NCI-H1105 (cell line): Measurements from ENCODE around the gene RASAL1.

Experiments used
- DNase-seq: peaks from one replicate; lab custom pipeline; 2025; lab: John Stamatoyannopoulos, UW

The RASAL1 gene

DNA sequence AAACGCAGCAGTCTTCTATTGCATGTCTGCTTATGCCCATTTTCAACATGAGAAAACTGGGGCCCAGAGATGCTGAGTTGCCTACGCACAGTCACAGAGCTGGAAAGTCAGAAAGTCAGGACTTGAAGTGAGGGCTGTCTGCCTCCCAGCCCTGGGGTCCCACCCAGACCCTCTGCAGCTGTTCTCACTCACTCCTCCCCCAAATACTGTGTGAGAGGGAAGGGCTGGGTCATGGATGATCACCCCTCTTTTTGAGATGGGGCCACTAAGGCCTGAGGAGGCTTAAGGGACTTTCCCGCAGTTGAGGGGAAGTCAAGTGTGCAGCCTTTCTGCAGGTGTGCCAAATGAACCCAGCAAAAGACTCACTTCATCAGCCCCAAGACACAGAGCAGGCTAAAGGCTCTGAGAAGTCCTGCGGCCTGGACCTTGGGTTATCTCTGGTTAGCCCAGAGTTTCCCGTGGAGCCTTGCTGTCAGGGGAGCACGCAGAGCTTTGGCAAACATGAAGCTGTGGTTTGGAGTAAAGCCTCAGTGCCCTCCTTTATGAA lies 60.4 kb downstream of the RASAL1 start:
- no peak for DNase-seq

DNA sequence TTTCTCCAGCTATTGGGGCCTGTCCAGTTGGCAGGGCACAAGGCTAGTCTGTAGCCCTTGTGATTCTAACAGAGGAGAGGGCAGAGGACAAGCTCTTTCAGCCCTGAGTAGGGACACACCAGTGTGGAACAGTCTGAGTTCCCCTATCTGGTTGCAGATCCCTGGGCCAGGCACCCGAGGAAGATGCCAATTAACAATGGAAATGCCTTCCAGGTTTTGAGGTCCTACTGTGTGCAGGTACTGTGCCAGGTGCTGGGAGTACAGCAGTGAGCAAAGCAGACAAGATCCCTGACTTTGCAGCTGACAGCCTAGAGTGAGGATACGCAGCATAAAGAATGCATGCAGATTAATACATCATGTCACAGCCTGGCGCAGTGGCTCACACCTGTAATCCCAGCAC lies 62.0 kb downstream of the RASAL1 start:
- no peak for DNase-seq

DNA sequence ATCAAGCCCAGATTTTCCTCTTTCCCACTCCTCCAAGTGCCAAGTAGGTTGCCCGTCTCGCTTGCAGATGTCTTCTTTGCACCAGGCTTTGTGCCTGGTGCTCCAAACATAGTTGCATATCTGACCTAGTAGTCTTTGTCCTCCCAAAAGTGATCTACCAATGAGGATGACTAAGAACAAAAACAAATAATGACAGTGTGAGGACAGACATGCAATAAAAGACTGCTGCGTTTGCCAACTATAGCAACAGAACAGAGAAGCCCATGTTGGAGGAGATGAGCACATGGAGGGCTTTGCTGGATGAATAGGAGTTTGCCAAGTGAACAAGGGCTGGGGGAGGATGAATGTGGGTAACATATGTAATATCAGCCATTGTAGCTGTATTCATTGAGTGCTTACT lies 63.4 kb downstream of the RASAL1 start:
- DNase-seq: no peak

DNA sequence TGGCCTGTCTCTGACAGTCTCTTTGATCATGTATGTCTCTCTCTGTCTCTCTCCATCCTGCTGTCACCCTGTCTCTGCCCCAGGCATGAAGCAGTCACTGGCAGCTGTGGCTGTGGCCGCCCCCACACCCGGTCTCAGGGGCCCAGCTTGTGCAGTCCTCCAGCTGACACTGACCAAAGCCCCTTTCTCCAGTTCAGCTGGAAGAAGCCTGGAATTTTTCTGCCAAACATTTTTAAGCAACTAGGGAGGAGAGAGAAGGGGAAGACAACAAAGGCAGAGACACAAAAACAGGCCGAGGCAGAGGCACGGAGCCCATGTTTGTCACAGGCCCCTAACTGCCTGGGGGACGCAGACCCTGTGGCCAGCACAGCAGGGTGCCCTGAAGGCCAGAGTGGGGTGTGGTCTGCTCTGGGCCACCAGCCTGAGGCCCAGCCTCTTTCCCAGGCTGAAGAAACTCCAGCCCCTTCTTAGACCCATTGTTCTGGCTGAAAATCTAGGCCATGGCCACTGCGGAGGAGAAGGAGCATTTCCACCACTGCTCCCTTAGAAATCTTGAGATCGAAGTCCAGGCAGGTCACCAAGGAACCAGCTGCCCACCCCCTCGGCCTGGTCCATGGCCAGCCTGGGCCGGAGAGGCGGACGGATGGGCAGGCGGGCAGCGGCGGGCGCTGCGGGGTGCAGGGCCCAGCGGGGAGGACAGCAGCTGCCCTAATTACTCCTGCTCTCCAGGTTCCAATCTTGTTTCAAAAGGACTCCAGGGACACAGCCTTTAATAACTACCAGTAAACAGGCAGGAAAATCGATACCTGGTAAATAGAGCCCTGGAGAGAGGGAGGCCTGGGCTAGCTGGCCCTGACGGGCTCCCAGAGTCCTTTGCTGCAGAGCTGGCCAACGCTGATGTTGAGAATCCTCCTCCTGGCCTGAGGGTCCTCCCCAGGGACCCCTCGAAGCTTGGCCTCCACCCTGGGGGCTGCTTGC lies 64.1 kb downstream of the RASAL1 start:
- no peak for DNase-seq

DNA sequence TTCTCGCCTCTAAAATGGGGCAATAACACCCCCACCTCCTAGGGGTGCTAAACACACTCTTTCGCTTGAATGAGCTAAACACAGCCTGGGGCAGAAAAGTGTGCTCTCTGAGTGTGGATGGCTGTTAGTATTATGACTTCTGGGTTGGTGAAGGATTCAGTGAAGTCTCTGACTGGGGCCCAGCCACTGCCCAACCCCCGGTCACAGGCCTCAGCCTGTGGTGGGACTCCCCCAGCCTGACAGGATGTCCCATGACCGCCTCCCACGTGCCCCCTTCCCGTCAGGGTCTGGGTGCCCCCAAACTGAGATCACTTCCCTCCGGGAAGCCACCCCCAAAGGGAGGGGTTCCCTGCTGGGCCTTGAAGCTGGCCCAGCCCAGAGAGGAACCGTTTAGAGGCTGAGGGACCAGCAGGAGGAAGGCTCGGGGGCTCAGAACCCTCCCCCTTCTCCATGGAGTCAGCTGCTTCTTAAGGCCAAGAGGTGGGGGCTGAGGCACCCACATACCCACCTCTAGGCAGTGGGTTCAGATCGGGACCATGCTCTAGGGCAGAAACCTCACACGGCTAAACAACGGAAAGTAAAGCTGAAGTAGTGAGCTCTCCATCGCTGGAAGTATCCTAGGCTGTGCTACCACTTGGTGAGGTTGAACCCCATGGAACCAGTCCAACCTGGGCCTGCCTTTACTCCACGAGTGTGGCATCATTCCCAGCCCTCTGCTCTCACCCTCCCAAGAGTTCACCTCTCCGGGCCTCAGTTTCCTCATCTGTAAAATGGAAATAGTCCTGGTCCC lies 65.2 kb downstream of the RASAL1 start:
- DNase-seq: no peak

DNA sequence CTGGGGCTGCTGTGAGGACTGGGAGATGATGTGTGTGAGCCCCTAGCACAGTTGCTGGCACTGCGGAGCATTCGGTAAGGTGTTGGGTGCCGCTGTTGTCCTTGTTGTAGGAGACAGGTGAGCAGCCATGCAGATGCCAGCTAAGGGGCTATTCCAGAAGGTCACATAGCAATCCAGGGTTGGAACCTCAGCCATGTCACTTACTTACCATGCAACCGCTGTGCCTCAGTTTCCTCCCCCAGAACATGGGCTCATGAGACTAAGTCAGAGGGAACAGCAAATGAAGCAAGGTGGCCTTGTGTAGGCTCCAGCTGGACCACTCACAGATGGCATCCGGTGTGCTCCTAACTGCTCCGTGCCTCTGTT lies 65.8 kb downstream of the RASAL1 start:
- DNase-seq: no peak

DNA sequence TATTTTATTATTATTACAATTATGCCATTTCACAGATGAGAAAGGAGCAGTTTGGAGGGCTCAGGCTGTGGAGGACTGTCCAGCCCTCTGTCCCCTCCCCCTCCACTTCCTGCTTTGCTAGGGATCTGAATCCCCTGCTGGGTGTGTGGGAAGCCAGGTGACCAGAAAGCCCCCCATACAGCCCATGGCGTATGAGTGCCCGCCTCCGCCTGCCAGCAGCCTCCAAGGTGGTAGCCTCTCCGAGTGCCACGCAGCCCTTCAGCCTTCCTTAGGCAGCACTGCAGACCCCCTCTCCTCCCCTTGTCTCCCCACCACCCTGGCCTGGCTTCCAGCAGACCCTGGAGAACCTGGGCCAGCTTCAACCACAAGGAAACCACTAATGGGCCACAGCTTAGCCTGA lies 66.4 kb downstream of the RASAL1 start:
- DNase-seq: no peak

DNA sequence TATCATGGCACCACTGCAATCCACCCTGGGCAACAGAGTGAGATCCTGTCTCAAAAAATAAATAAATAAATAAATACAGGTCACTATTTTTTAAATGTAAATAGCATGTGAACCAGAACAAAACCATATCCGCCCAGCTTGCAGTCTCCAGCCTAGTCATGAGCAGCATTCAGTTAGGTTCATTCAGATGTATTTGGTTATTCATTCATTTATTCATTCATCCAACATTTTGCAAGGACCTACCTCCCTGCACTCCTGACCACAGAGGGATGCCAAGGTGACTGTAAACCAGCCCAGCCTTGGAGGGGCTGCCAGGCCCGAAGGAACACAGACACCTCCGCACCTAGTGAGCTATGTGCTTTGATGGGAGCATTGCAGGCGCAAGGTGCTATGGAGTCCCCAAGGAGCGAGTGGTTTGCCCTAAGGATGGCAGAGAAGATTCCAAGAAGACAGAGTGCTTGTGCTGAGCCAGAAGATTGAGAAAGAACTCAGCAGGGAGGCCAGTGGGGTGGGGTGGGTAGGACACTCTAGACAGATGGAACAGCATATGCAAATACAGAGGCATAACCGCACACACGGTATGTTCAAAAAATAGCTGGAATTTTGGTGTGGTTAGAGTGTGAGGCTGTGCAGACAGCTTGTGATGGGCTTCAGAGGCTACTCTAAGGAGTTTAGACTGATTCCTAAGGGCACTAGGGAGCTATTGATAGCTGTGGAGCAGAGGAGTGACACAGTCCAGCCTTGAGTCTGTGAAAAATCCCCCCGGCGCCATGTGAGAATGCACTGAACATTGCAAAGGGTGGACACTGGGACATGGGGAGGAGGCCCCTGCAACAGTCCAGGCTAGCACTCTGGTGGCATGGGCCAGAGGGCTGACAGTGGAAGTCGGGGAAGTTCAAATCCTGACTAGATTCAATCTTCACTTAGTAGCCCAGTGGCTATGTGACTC lies 67.3 kb downstream of the RASAL1 start:
- no peak for DNase-seq

DNA sequence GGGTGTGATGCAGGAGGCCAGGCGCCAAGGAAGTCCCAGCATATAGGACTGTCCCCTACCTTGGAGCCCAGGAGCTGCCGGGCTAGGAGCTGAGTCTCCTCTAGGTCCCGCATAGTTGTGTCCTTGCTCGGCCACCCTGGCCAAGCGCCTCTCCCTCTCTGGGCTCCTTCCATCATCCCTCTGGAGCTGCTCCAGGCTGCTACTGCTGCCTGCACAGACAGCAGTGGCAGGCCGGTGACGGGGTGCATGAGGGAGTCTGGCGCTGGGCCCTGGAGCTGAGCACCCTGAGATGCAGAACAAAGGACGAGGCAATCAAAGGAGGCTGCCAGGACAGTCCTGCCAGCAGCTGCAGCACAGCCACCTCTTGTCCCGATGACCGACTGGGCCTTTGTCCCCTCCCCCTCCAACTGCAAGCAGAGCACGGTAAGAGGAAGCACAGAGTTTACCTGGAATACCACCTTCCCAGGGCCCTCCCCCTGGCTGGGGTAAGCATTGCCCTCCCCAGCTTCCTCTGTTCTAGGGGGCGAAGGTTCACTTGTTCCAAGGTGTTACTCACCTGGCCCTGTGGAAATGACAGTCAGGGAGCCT lies 68.7 kb downstream of the RASAL1 start:
- no peak for DNase-seq

DNA sequence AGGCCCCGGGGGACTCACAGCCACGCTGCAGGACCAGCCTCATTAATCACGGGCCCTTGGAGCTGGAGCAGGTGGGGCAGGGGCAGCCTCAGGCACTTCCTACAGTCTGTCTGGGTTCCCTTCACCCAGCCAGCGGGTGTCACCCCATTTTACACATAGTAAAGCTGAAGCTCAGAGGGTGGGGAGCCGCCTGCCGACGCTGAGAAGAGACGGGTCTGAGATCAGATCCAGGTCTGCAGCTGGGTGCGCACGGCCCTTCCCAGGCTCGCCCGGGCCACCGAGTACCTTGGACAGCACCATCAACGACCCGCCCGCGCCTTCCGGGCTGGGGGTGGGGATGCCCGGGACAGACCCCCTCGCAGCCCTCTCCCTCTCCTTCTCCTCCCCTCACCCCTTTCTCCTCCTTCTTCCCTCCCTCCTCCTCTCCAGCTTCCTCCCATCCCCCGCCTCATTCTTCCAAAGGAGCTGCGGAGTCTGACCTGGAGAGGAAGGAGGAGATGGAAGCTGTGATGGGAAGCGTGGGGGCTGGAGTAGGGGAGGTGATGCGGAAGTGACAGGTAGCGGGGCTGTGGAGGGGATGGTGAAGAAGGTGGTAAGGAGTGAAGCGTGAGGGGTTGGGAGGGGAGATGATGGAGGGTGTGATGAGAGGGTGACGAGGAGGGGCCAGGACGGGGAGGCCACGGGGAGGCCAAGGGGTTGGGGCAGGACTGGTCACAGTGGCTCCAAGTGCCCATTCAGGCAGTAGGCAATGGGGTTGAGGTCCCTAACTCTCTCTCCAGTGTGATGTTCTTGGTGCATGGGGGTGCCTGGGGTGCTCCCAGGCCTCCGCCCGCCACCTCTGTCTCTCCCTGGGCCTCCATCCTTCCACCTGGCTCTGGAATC lies 70.2 kb downstream of the RASAL1 start:
- DNase-seq: no peak

DNA sequence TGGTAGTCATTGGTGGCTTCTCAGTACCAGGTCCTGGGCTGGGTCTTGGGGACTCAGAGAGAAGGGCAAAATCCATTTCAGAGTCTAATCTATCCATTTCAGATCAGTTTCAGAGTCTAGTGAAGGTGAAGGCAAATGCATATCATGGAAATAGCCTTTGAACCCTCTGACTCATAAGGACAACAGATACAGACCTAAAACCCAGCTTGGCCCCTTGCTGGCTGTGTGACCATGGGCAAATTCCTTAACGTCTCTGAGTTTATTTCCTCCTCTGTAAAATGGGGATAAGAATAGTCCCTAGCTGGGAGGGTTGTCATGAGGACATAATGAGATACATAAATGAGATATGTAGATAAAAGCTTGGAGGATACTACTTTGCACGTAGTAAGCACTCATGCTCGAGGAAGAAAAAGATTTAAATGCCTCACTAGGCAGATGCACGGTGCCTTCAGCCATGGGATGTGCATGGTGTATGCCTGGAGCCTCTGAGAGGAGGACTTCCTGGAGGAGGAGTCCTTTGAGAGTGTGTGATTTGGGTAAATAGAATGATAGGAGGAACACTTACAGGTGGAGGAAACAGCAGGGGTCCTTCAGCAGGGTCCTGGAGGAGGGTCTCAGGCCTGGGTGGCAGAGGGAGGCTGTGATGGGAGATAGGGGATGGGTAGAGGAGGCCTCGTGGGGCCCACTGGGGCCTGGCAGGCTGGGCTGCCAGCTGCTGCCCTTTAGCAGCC lies 71.0 kb downstream of the RASAL1 start:
- no peak for DNase-seq

DNA sequence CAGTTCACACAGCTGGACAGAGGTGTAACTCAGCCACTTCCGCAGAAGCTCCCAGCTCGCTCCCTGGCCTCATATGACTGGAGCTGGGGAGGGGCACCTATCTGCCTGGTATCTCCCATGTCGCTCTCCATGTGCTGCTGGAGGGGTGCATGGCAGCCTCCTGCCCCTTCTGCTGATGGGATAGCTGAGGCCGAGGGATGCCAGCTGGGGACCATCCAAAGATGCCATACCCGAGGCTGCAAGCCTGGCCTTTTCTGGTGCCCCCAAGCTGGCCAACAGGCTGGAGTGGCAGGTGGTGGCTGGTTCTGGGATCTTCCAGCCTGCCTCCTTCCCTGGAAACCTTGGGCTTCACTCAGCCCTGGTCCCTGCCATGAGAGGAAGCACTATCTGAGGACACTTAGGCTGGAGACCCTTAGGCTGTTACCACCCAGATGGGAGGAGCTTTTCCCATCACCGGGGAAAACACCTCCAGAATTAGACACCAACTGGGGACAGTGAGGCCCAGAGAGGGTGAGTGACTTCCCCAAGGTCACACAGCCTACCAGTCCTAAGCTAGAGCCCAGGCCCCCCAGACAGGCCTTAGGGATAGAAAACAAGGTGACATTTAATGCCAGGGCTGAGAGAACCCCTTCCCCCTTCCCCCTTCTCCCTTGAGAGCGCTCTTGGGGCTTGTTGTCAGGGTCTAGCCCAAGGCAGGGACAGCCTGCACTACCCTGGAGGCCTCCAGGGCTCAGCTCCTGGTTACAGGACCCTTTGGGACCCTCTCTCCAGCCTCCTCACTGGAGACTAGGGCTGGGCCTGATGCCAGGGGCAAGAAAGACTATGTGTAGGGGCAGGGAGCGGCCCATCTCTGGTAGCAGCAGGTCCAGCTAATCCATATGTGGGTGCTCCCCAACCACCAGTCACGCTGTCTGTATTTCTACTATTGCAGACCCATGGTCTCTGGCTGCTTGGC lies 71.9 kb downstream of the RASAL1 start:
- no peak for DNase-seq

DNA sequence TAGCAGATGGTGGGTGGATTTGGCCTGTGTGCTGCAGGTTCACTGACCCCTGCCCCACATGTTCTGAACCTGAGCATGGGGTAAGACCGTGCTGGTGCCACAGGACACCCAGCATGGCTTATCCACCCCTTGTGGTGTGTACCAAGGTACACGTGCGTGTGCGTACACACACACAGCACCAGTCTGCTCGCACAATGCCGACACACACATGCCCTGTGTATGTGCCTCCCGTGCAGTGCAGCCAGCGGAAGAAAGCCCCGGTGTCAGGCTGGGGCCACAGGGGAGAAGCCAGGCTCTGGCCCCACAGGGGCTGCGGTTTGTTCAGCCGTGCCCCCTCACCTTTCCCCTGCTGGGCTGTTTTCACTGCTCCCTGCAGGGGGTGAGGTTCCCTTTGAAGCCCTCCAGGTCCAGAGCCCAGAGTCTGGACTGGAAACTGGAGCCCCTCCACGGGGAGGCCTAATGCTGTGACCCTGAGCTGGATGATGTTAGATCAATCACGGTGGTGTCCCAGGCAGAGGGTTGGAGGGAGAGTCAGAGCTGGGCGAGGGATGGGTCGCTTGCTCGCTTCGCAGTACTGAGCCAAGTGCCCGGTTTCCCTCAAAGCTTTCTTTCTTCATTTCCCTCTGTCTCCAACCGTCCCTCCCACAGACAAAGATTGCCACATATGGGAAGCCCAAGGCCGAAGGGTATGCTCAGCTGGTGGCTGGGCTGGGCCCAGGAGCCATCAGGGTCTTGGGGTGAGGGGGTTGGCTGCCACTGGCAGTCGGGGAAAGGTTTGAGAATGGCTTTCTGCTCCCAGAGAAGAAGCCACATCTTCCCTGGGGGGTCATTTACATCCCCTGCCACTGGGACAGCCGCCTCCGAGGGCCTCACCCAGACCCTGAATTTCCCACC lies 72.8 kb downstream of the RASAL1 start:
- DNase-seq: no peak

DNA sequence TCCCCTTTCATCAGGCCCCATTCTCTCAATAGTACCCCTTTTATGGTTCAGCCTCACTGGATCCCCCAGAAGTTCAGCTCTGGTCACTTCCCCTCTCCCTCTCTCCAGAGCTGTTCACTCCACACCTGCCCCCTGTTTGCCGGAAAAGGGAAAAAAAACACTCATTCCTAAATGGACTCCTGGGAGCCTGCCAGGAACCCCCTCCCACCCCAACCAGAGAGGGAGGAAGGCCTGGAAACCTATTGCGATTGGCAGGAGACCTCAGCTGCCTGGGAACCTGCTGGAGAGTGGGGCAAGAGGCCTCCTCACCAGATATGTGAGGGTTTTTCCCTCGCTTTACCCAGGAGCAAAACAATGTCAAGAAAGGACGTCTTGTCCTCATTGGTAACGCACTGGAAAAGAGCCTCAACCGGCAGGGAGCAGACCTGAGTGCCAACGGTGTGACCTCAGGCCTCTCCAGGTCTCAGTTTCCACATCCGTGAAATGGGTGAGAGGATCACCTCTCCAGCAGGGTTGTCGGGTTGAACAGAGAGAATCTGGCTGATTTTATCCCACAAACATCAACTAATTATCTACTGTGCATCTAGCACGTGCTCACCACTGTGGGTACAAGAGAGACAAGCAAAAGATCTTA lies 74.4 kb downstream of the RASAL1 start:
- DNase-seq: peak; percentile 48

DNA sequence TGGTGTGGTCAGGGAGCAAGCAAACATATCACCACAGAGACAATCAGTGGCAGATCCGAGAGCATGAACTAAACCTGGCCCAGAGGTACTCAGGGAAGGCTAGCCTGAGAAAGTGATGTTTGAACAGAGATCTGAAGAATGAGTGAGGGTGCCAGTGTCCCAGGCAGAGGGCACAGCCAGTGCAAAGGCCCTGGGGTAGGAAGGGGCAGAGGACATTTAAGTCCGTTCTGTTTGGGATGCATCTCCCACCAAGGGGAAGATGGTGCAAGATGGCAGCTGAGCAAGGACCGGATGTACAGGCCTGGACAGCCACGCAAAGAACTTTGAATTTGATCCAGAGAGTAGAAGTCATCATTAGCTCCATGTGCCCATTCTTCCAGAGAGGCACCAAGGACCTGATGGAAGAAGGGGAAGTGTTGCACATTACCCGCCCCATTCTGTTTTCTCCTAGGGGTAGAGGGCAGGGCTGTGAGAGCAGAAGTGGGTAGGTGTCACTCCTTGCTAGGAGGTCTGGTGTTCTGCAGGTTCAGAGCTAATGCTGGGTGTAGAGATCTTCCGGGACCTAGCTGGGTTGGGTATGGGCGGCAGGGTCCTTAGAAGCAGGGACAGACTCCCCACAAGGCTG lies 75.1 kb downstream of the RASAL1 start:
- no peak for DNase-seq

DNA sequence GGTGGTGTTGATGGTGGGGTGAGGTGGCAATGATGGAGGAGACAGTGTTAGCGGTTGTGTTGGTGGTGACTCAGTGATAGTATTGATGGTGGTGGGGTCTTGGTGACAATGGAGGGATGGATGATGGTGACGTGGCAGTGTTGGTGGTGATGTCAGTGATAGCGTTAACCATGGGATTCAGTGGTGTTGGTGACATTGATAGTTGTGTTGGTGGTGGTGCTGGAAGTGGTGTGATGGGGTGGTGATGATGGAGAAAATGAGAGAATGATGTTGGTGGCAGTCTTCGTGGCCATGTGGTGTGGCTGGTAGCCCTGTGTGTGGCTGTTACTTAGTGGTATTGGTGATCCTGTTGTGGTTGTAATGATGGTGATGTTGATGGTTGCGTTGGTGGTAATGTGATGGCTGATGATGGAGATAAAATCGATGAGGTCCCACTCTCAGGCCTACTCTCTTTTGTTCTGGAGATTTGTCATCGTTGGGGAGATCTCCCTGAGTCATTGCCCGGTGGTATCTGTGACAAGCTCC lies 76.4 kb downstream of the RASAL1 start:
- no peak for DNase-seq
